Myocyte (in vitro differentiated cells): Measurements from ENCODE around the gene ZC3H18. TPM values are rescaled to one million over a fixed set of nuclear protein-coding genes. Genes with fewer than 3 reads are reported as not detected.

Source experiments
- DNase-seq: peaks from one replicate; pipeline ENCODE4 v3.0.0-alpha.2; 2012; ENCODE audit warnings: low read depth
- total RNA-seq: library from RNA; depleted of rRNA; stranded (reverse); fragments of >200 nt; gene quantifications from 2 replicates; pipeline ENCODE4 v1.2.3, GENCODE V29; 2014

ZC3H18 gene
- total RNA-seq, 1 donor from 2014 or later = 13.4 TPM

- DNase-seq = peak; percentile 18
Measured at GRCh38 chr16:88532434-88533241, 37.6 kb upstream of the ZC3H18 start.

DNA sequence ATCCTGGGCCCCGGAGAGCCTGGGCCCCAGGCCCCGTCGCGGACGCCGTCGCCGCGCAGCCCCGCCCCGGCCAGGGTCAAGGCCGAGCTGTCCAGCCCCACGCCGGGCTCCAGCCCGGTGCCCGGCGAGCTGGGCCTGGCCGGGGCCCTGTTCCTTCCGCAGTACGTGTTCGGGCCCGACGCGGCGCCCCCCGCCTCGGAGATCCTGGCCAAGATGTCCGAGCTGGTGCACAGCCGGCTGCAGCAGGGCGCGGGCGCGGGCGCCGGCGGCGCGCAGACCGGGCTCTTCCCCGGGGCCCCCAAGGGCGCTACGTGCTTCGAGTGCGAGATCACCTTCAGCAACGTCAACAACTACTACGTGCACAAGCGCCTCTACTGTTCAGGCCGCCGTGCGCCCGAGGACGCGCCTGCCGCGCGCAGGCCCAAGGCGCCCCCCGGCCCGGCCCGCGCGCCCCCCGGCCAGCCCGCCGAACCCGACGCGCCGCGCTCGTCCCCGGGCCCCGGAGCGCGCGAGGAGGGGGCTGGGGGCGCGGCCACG lies 36.8 kb upstream of the ZC3H18 start:
- no peak for DNase-seq

DNA sequence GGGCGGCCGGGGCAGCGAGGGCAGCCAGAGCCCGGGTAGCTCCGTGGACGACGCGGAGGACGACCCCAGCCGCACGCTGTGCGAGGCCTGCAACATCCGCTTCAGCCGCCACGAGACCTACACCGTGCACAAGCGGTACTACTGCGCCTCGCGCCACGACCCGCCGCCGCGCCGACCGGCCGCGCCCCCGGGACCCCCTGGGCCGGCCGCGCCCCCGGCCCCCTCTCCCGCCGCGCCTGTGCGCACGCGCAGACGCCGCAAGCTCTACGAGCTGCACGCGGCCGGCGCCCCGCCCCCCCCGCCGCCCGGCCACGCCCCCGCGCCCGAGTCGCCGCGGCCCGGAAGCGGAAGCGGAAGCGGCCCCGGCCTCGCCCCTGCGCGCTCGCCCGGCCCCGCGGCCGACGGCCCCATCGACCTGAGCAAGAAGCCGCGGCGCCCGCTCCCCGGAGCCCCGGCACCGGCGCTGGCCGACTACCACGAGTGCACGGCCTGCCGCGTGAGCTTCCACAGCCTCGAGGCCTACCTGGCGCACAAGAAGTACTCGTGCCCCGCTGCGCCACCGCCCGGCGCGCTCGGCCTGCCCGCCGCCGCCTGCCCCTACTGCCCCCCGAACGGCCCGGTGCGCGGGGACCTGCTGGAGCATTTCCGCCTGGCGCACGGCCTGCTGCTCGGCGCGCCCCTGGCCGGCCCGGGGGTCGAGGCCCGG lies 36.1 kb upstream of the ZC3H18 start:
- DNase-seq = peak; percentile 71

- DNase-seq = peak; percentile 38
Measured at GRCh38 chr16:88534638-88535190, 35.5 kb upstream of the ZC3H18 start.

DNA sequence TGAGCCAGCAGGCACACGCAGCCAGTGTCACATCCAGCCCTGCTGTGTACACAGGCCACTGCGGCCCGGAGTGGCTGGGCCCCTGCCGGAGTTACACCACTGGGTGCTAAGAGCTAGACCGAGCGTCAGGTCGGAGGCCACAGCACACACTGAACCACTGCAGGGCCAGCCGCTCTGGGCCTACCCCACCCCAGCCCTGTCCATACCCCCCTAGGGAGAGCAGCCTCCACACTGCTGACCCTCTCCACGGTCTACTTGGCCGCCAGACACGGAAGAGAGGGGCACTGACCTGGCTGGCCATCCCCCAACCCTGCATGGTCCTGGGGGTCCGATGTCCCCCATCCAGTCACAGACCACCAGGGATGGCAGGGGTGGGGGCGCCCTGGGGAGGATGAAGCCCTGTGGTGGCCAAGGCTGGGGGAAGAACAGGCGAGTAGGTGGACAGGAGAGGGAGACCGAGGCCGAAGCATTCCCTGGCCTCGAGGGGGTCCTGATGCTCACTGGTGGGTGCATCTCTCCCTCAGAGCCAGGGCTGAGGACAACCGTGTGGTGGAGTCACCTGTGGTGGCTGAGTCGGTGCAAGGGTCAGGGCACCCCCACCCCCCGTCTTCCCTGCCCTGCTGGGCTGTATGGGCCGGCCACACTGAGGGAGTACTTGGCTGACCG lies 34.9 kb upstream of the ZC3H18 start:
- no peak for DNase-seq

- no peak for DNase-seq
Measured at GRCh38 chr16:88535857-88536222, 34.4 kb upstream of the ZC3H18 start.

DNA sequence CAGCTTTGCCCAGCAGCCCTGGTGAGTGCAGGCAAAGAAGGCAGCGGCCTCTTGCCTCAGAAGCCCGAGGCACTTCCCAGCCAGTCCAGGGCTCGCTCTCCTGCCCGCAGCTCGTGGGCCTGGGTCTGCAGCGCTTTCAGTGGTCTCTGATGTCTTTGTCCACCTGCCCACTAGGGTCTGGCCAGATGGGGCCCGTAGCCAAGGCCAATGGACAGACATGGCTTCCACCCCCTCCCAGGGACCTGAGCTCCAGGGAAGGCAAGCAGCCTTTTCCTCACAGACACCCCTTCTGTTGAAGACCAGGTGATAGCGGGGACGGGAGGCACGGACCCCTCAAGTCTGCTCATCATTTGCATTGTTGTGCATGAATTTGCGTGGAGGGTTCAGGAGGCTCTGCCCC lies 33.7 kb upstream of the ZC3H18 start:
- DNase-seq = no peak

DNA sequence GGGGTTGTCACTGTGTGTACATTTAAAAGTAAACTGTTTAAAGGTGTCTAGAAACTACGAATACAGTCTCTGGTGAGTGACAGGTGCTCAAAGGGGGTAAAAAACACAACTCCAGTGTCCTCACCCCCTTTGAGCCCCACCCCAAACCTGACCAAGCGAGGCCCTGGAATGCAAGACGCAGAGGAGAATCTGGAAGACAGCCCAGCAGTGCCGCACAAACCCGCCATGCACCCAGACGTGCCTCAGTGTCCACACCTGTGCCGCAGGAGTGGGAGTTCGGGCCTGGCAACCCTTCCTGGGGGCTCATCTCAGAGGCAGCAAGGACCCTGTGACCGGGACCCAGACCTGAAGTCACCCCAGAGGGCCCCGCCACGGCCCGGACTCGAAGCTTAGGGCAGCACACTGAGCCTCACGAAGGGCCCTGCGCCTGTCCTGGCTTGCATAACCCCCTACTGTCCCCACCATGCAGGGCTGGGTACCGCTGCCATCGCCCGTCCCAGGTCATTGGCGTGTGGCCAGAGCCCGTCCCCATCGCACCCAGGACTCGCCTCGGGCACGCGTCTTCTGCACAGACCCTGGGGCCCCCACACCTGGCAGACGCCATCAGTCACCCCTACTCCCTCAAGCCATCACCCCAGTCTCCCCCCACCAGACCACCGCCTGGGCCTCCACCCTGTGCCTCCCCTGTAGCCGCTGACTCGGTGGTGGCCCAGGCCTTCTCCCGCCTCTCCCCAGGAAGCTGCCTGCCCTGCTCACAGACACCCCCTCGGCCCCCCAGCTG lies 33.0 kb upstream of the ZC3H18 start:
- DNase-seq = no peak

GRCh38 chr16:88537859-88538258 lies 32.3 kb upstream of the ZC3H18 start:
- no peak for DNase-seq

- no peak for DNase-seq
Measured at GRCh38 chr16:88538366-88539060, 31.7 kb upstream of the ZC3H18 start.

GRCh38 chr16:88539261-88539651 lies 30.9 kb upstream of the ZC3H18 start:
- DNase-seq = no peak

DNA sequence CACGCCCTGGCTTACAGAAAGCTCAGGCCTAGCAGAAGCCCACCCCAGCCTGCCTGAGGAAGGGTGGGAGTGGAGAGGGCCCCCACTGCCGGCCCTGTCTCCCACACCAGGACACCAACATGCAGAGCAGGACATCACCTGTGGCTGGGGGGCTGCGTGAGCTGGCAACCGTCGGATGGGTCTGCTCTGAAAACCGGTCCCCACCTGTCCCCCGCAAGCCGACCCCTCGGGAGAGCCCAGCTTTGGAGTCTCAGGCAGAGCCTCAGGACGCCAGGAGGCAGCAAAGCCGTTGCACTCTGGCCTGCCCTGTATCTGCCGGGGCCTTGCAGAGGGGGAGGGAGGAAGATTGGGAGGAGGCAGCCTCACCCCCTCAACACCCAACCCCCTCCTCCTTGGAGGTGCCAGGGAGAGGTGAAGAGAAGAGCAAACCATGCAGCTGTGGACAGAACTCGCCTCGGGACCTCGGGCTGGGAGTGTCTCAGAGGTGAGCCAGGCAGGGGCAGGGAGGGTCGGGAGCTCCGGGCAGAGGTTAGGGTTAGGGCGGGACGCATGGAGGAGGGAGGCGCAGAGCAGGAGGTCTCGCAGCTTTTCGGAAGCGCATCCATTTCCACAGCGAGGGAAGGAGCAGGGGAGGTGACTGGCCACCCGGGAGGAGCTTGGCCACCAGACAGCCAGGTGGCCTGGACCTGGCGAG lies 30.4 kb upstream of the ZC3H18 start:
- DNase-seq = no peak

DNA sequence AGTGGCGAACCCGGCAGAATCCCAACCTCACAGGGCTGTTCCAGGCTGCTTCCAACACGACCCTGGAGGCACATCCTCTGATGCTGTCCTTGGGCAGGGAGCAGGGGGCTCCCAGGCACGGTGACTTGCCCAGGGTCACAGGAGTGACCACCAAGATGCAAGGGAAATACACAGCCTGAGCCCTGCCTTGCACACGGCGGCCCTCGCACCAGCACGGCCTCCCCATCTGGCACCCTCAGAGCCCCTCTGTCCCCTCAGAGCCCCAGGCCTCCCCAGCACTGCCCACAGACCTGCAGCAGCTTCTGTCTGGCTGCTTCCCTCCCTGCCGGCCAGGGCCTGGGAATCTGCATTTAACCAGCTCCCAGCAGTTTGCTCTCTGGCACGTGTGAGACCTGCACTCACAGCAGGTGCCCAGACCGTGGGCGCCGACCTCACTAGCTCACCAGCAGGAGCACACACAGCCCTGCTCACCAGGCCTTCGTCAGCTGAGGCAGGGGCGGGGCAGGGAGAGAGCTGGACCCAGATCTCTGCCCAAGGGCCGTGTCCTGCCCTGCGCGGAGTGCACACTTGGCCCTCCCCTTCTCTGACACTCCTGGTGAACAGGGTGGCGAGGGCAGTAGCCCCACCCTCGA lies 29.7 kb upstream of the ZC3H18 start:
- no peak for DNase-seq

GRCh38 chr16:88541831-88542616 lies 28.2 kb upstream of the ZC3H18 start:
- DNase-seq = no peak

GRCh38 chr16:88543230-88543813 lies 26.9 kb upstream of the ZC3H18 start:
- no peak for DNase-seq

GRCh38 chr16:88545781-88546180 lies 24.4 kb upstream of the ZC3H18 start:
- no peak for DNase-seq

DNA sequence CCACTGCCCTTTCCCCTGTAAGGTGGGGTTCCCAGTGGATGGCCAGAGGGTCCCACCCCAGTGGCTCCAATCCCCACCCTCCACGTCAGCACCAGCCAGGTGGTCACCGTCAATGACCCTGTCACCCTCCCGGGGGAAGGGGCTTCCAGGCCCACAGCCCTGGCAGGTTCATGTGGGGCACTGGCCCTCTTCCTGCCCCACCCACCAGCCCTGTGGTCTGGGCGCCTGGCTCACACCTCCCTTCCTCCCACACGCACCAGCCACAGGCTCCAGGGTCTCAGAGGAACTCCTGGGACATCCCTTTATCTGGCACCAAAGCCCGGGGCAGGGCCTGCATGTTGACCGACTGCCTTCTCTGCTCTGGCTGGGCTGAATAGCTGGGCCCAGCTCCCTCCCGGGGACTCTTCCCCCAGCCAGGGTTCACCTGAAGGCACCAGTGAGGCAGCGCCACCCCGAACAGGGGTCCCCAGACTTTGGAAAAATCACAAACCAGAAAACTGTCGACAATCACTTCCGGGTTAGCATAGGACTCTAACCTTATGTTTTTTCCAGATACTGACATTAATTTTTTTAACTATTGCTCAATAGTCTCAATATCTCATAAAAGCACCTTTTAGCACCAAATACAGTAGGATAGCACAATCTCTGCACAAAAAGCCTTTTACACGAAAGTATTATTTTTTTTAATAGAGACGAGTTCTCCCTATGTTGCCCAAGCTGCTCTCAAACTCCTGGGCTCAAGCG lies 21.9 kb upstream of the ZC3H18 start:
- DNase-seq = no peak
